ENCODE measurements around the gene SPATA2L. TPM values are rescaled to one million over a fixed set of nuclear protein-coding genes. Genes with fewer than 3 reads are reported as not detected.
A peak's percentile ranks its signal among the peaks of the same experiment; 100 is the strongest.

The SPATA2L gene
- total and polyA plus RNA-seq, 2 of the 13 experiments (the other 11 are each of a cell fraction or from before 2014, with no cell fraction given): 9.1 to 20.7 TPM

GRCh38 chr16:89738072-89738377, 36.5 kb upstream of the SPATA2L start (continued):
- TF ChIP-seq, protein P1, sequence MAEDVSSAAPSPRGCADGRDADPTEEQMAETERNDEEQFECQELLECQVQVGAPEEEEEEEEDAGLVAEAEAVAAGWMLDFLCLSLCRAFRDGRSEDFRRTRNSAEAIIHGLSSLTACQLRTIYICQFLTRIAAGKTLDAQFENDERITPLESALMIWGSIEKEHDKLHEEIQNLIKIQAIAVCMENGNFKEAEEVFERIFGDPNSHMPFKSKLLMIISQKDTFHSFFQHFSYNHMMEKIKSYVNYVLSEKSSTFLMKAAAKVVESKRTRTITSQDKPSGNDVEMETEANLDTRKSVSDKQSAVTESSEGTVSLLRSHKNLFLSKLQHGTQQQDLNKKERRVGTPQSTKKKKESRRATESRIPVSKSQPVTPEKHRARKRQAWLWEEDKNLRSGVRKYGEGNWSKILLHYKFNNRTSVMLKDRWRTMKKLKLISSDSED (CRISPR knock-in tag; IDR thresholded peaks at IDR 0.05): no peak
- TF ChIP-seq POLR2A (IDR thresholded peaks at IDR 0.05; ENCODE audit: insufficient read depth in 1 of 2, low read depth in 2 of 2, low read length in 2 of 2): peak in 1 of 2 experiments; percentile 69; a peak in 2 of 4 replicates
- 0 out of 2 replicates have a peak, but pooled peaks have one; percentile 34 for TF ChIP-seq ZNF605 (CRISPR knock-in tag; IDR thresholded peaks at IDR 0.05)
- TF ChIP-seq FOXJ3 (CRISPR knock-in tag; IDR thresholded peaks at IDR 0.05; ENCODE audit: borderline replicate concordance): no peak
- TF ChIP-seq ZNF501 (CRISPR knock-in tag; IDR thresholded peaks at IDR 0.05): no peak
- TF ChIP-seq FOXA1 (IDR thresholded peaks at IDR 0.05): no peak
- TF ChIP-seq FOXA1 (CRISPR knock-in tag; IDR thresholded peaks at IDR 0.05): no peak
- TF ChIP-seq HES4 (CRISPR knock-in tag; IDR thresholded peaks at IDR 0.05; ENCODE audit: borderline replicate concordance): no peak
- TF ChIP-seq NR0B2 (CRISPR knock-in tag; IDR thresholded peaks at IDR 0.05): no peak
- TF ChIP-seq KDM6A (CRISPR knock-in tag; IDR thresholded peaks at IDR 0.05; ENCODE audit: low read depth): no peak
- TF ChIP-seq ZBTB8A (CRISPR knock-in tag; IDR thresholded peaks at IDR 0.05; ENCODE audit: borderline replicate concordance, low read depth): no peak

- no peak for FAIRE-seq
- intact Hi-C loops (cut with micrococcal nuclease; ENCODE audit: unreplicated experiment) (no loop called here), in situ Hi-C loops (cut with HindIII; ENCODE audit: extremely low pct_ligation_motif_present, low pct_unique_long_range_greater_than_20kb) (no loop called here)
- DNase-seq (ENCODE audit: low spot score): no peak
- Histone ChIP-seq H3K9ac (ENCODE audit: insufficient read depth, low read depth, low read length) (no peak overlapping the region), H3K27ac (ENCODE audit: extremely low read length, insufficient read depth, low read length) (no peak overlapping the region), H3K4me2 (ENCODE audit: low read depth, low read length) (no peak overlapping the region), H3K79me2 (ENCODE audit: insufficient read depth, low read length) (no peaks in the 10 kb centered on the region), H3K4me3 (replicated peaks in 1 of 3; ENCODE audit: insufficient read depth in 1 of 3, low read depth in 2 of 3, low read length in 3 of 3) (no peak overlapping the region), H3K27me3 (ENCODE audit: control insufficient read depth in 1 of 2, insufficient read depth in 2 of 2, low read length in 2 of 2) (no peaks in the 10 kb centered on the region), H4K20me1 (ENCODE audit: insufficient read depth, low read length) (no peaks in the 10 kb centered on the region), H3K9me3 (ENCODE audit: low read length) (no peaks in the 10 kb centered on the region), H3K4me1 (ENCODE audit: insufficient read depth, low read length) (no peaks in the 10 kb centered on the region), H2AFZ (ENCODE audit: low read length) (no peak overlapping the region), H3K36me3 (replicated peaks in 1 of 2; ENCODE audit: control insufficient read depth in 1 of 2, insufficient read depth in 2 of 2, low read length in 2 of 2) (peaks cover 46 to 89% of the 10 kb centered on the region in 2 experiments)
- WGBS (ENCODE audit: low lambda C conversion rate): 98% methylated on average over 20 of the region's 20 CpGs
- ChIA-PET CTCF (ENCODE audit: low intra/inter-chr PET ratio, low total read pairs) (no interaction called here), POLR2A (interaction anchor here (2.0 kb wide), 1 partner anchor 31 kb away, joined by 4 read pairs; no protein-coding TSS in a partner anchor)
- BruUV-seq (replicated peaks): no TSS peak
- ATAC-seq: no peak
- TF ChIP-seq, protein P2, sequence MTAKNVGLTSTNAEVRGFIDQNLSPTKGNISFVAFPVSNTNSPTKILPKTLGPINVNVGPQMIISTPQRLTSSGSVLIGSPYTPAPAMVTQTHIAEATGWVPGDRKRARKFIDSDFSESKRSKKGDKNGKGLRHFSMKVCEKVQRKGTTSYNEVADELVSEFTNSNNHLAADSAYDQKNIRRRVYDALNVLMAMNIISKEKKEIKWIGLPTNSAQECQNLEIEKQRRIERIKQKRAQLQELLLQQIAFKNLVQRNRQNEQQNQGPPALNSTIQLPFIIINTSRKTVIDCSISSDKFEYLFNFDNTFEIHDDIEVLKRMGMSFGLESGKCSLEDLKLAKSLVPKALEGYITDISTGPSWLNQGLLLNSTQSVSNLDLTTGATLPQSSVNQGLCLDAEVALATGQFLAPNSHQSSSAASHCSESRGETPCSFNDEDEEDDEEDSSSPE (CRISPR knock-in tag; IDR thresholded peaks at IDR 0.05): no peak
- TF ChIP-seq RBM39 (IDR thresholded peaks at IDR 0.05; ENCODE audit: low read depth, low read length, poor library complexity, severe bottlenecking): no peak
- no peak for TF ChIP-seq REL (CRISPR knock-in tag; conservative IDR thresholded peaks at IDR 0.05)
- no peak for TF ChIP-seq ZNF557 (CRISPR knock-in tag; IDR thresholded peaks at IDR 0.05)
- TF ChIP-seq SALL1 (CRISPR knock-in tag; IDR thresholded peaks at IDR 0.05): 0 out of 2 replicates have a peak, but pooled peaks have one; percentile 15
- TF ChIP-seq ZNF879 (CRISPR knock-in tag; IDR thresholded peaks at IDR 0.05): no peak
- TF ChIP-seq SNAPC2 (CRISPR knock-in tag; IDR thresholded peaks at IDR 0.05): no peak
- TF ChIP-seq, protein P3, sequence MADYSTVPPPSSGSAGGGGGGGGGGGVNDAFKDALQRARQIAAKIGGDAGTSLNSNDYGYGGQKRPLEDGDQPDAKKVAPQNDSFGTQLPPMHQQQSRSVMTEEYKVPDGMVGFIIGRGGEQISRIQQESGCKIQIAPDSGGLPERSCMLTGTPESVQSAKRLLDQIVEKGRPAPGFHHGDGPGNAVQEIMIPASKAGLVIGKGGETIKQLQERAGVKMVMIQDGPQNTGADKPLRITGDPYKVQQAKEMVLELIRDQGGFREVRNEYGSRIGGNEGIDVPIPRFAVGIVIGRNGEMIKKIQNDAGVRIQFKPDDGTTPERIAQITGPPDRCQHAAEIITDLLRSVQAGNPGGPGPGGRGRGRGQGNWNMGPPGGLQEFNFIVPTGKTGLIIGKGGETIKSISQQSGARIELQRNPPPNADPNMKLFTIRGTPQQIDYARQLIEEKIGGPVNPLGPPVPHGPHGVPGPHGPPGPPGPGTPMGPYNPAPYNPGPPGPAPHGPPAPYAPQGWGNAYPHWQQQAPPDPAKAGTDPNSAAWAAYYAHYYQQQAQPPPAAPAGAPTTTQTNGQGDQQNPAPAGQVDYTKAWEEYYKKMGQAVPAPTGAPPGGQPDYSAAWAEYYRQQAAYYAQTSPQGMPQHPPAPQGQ (CRISPR knock-in tag; IDR thresholded peaks at IDR 0.05; ENCODE audit: borderline replicate concordance): no peak
- no peak for TF ChIP-seq REPIN1 (CRISPR knock-in tag; IDR thresholded peaks at IDR 0.05; ENCODE audit: borderline replicate concordance, low read depth)
Measured at GRCh38 chr16:89737341-89738071, 36.0 kb upstream of the SPATA2L start.
